Vagina (tissue), 2 donors: ENCODE results near the gene SUSD6. TPM values are rescaled to one million over a fixed set of nuclear protein-coding genes. Genes with fewer than 3 reads are reported as not detected.

Experiments
- DNase-seq, 2 donors: peaks; one replicate each; pipeline ENCODE4 v3.0.0-alpha.2; 2017; ENCODE audit errors: extremely low spot score in 2 of 2
- H3K27ac ChIP-seq: fragments of 200-600 bp; sonication (generic); one replicate; pipeline ENCODE4 v1.5.1; 2019
- H3K27me3 ChIP-seq: fragments of 200-600 bp; sonication (generic); one replicate; pipeline ENCODE4 v1.5.1; 2019
- H3K36me3 ChIP-seq, 2 donors: fragments of 200-600 bp; sonication (generic); one replicate each; pipeline ENCODE4 v1.5.1; 2017 to 2019
- H3K4me1 ChIP-seq: fragments of 200-600 bp; sonication (generic); one replicate; pipeline ENCODE4 v1.5.1; 2019
- H3K4me3 ChIP-seq, 2 donors: fragments of 200-600 bp; sonication (generic); 1 replicate in 1 of 2; 2 replicates in 1 of 2; pipeline ENCODE4 v1.5.1; 2016 to 2019
- H3K9me3 ChIP-seq: fragments of 200-600 bp; sonication (generic); one replicate; pipeline ENCODE4 v1.5.1; 2019
- CTCF ChIP-seq, 3 experiments: fragments of 450-650 bp in 2 of 3; fragments of 200-600 bp in 1 of 3; sonication (generic) in 1 of 3; IDR thresholded peaks; one replicate each; pipeline ENCODE4 v1.5.1; 2017 to 2019; ENCODE audit warnings: antibody characterized with exemption in 3 of 3, mild to moderate bottlenecking in 2 of 3, moderate library complexity in 2 of 3
- POLR2A ChIP-seq, 2 donors: fragments of 450-650 bp; IDR thresholded peaks; one replicate each; pipeline ENCODE4 v1.6.1; 2017; ENCODE audit warnings: antibody characterized with exemption in 2 of 2, mild to moderate bottlenecking in 2 of 2, moderate library complexity in 2 of 2
- POLR2AphosphoS5 ChIP-seq, 2 donors: sonication (generic); formaldehyde crosslinking; IDR thresholded peaks; one replicate each; pipeline ENCODE4 v1.9.0; 2017; ENCODE audit warnings: antibody characterized with exemption in 2 of 2, mild to moderate bottlenecking in 2 of 2, low read depth in 1 of 2; ENCODE audit not compliant: insufficient read depth in 1 of 2
- intact Hi-C: fragments of 100-400 bp; cut with DNase I; formaldehyde crosslinking; loops from one replicate; pipeline ENCODE4 v1.15.1; 2023
- total RNA-seq: library from RNA; depleted of rRNA; stranded (reverse); fragments of >200 nt; gene quantifications from one replicate; pipeline ENCODE4 v1.2.3, GENCODE V29; 2016

Gene SUSD6
- total RNA-seq, 1 donor from 2014 or later: 36.6 TPM

GRCh38 chr14:69682136-69682535, 70.7 kb downstream of the SUSD6 start:
- H3K4me3 ChIP-seq: no peak overlapping the region
- intact Hi-C loops: no loop called here
- no peak overlapping the region for H3K27ac ChIP-seq
- no peaks in the 10 kb centered on the region for H3K27me3 ChIP-seq
- DNase-seq: no peak
- no peak for TF ChIP-seq CTCF (IDR thresholded peaks at IDR 0.05)
- TF ChIP-seq POLR2AphosphoS5 (IDR thresholded peaks at IDR 0.05; ENCODE audit: insufficient read depth in 1 of 2, low read depth in 1 of 2): no peak
- TF ChIP-seq POLR2A (IDR thresholded peaks at IDR 0.05): no peak
- no peaks in the 10 kb centered on the region for H3K36me3 ChIP-seq
- peaks cover 60% of the 10 kb centered on the region for H3K4me1 ChIP-seq
- H3K9me3 ChIP-seq: no peaks in the 10 kb centered on the region

GRCh38 chr14:69682621-69683263, 71.3 kb downstream of the SUSD6 start:
- TF ChIP-seq POLR2AphosphoS5 (IDR thresholded peaks at IDR 0.05; ENCODE audit: insufficient read depth in 1 of 2, low read depth in 1 of 2) (peak in 1 of 2 donors; percentile 50), POLR2A (IDR thresholded peaks at IDR 0.05) (no peak)
- peaks cover 64% of the 10 kb centered on the region for H3K4me1 ChIP-seq
- no peak overlapping the region for H3K4me3 ChIP-seq
- H3K27me3 ChIP-seq: no peaks in the 10 kb centered on the region
- no peaks in the 10 kb centered on the region for H3K36me3 ChIP-seq
- H3K9me3 ChIP-seq: no peaks in the 10 kb centered on the region
- intact Hi-C loops: no loop called here
- H3K27ac ChIP-seq: peak overlapping the region; percentile 52
- no peak for DNase-seq

- peaks cover 66% of the 10 kb centered on the region for H3K4me1 ChIP-seq
- TF ChIP-seq POLR2A (IDR thresholded peaks at IDR 0.05) (no peak), CTCF (IDR thresholded peaks at IDR 0.05) (no peak), POLR2AphosphoS5 (IDR thresholded peaks at IDR 0.05; ENCODE audit: insufficient read depth in 1 of 2, low read depth in 1 of 2) (no peak)
- H3K36me3 ChIP-seq: no peaks in the 10 kb centered on the region
- intact Hi-C loops: no loop called here
- no peak overlapping the region for H3K27ac ChIP-seq
- H3K4me3 ChIP-seq: no peak overlapping the region
- no peaks in the 10 kb centered on the region for H3K27me3 ChIP-seq
- DNase-seq: no peak
- no peaks in the 10 kb centered on the region for H3K9me3 ChIP-seq
Measured at GRCh38 chr14:69683971-69684370, 72.6 kb downstream of the SUSD6 start.

- TF ChIP-seq POLR2AphosphoS5 (IDR thresholded peaks at IDR 0.05; ENCODE audit: insufficient read depth in 1 of 2, low read depth in 1 of 2) (no peak), POLR2A (IDR thresholded peaks at IDR 0.05) (no peak), CTCF (IDR thresholded peaks at IDR 0.05) (no peak)
- no peak for DNase-seq
- Histone ChIP-seq H3K36me3 (no peaks in the 10 kb centered on the region), H3K4me3 (no peak overlapping the region), H3K27me3 (no peaks in the 10 kb centered on the region), H3K27ac (peak overlapping the region; percentile 33), H3K4me1 (peaks cover 66% of the 10 kb centered on the region), H3K9me3 (no peaks in the 10 kb centered on the region)
- intact Hi-C loops: no loop called here
Measured at GRCh38 chr14:69684461-69685217, 73.2 kb downstream of the SUSD6 start.

- DNase-seq: no peak
- intact Hi-C loops: no loop called here
- Histone ChIP-seq H3K36me3 (no peaks in the 10 kb centered on the region), H3K9me3 (no peaks in the 10 kb centered on the region), H3K4me1 (peaks cover 66% of the 10 kb centered on the region), H3K4me3 (no peak overlapping the region), H3K27ac (peak overlapping the region; percentile 5), H3K27me3 (no peaks in the 10 kb centered on the region)
- no peak for TF ChIP-seq CTCF (IDR thresholded peaks at IDR 0.05)
- TF ChIP-seq POLR2AphosphoS5 (IDR thresholded peaks at IDR 0.05; ENCODE audit: insufficient read depth in 1 of 2, low read depth in 1 of 2): no peak
- TF ChIP-seq POLR2A (IDR thresholded peaks at IDR 0.05): no peak
Measured at GRCh38 chr14:69685218-69685616, 73.8 kb downstream of the SUSD6 start.
